ENCODE results near the gene MEX3A. TPM values are rescaled to one million over a fixed set of nuclear protein-coding genes. Genes with fewer than 3 reads are reported as not detected.

The MEX3A gene
- total and polyA plus RNA-seq, 2 donors (not counting 3 experiments of a cell fraction or from before 2014, with no cell fraction given) = 20.2 to 23.6 TPM

- H3K4me1 ChIP-seq (ENCODE audit: control insufficient read depth, extremely low read depth, insufficient read depth, low read length) = peaks cover 57% of the 10 kb centered on the region
- POLR2A ChIA-PET = interaction anchor here (1.0 to 2.2 kb wide), 2 partner anchors 10 to 26 kb away, joined by 3 to 17 read pairs; partner anchors contain the start of gene LMNA
- dilution Hi-C loops (cut with MboI; ENCODE audit: extremely low pct_ligation_motif_present, low sequenced_read_pairs) = no loop called here
- H3K9me3 ChIP-seq (replicated peaks; ENCODE audit: control insufficient read depth, insufficient read depth, low read length) = no peaks in the 10 kb centered on the region
- no peaks in the 10 kb centered on the region for H4K20me1 ChIP-seq (replicated peaks; ENCODE audit: control insufficient read depth, extremely low read depth, insufficient read depth, low read length)
- H2AFZ ChIP-seq (ENCODE audit: low read depth, low read length) = no peak overlapping the region
- peak overlapping the region; percentile 88 for H3K9ac ChIP-seq (replicated peaks; ENCODE audit: extremely low read depth, insufficient read depth, low read length)
- no peak for TF ChIP-seq MAX (IDR thresholded peaks at IDR 0.05; ENCODE audit: insufficient read depth, insufficient read length)
- TF ChIP-seq POLR2AphosphoS5 (IDR thresholded peaks at IDR 0.05; ENCODE audit: insufficient read depth, low read depth, low read length) = no peak
- no peak for TF ChIP-seq POLR2A (IDR thresholded peaks at IDR 0.05; ENCODE audit: low read depth, low read length)
- CTCF ChIA-PET = interaction anchor here (11.8 to 21.0 kb wide), 2 partner anchors 13 to 27 kb away, joined by 283 to 627 read pairs; partner anchors contain the start of gene LMNA
- H3K79me2 ChIP-seq (ENCODE audit: control insufficient read depth, insufficient read depth, low read length) = no peaks in the 10 kb centered on the region
- BruUV-seq (replicated peaks) = no TSS peak
- H3K27ac ChIP-seq (ENCODE audit: insufficient read depth, low read depth, low read length) = peak overlapping the region; percentile 97
- intact Hi-C loops (cut with micrococcal nuclease) = loop anchor here (5.0 kb wide), 1 partner anchor 108 kb away; the partner anchor contains the start of gene PMF1
- H3K36me3 ChIP-seq (ENCODE audit: control insufficient read depth in 2 of 2, extremely low read depth in 1 of 2, insufficient read depth in 2 of 2, low read length in 2 of 2) = no peaks in the 10 kb centered on the region
- no peaks in the 10 kb centered on the region for H3K9me1 ChIP-seq (replicated peaks; ENCODE audit: control insufficient read depth, extremely low read depth, insufficient read depth, low read length)
- FAIRE-seq (peak; percentile 92), DNase-seq (ENCODE audit: low read depth, low spot score) (peak; percentile 91)
- no peaks in the 10 kb centered on the region for H3K27me3 ChIP-seq (ENCODE audit: control insufficient read depth in 2 of 2, insufficient read depth in 2 of 2, low read length in 2 of 2)
- H3K4me3 ChIP-seq (replicated peaks in 1 of 3; ENCODE audit: insufficient read depth in 1 of 3, low read depth in 1 of 3, low read length in 3 of 3) = no peak overlapping the region
- peak overlapping the region; percentile 23 for H3K4me2 ChIP-seq (ENCODE audit: insufficient read depth, low read length)
Observed at GRCh38 chr1:156104065-156104810, 22.0 kb upstream of the MEX3A start.

GRCh38 chr1:156103521-156103947 is 21.3 kb upstream of the MEX3A start:
- TF ChIP-seq JUN (IDR thresholded peaks at IDR 0.05; ENCODE audit: borderline replicate concordance, insufficient read depth, insufficient read length, low read depth) (peak; percentile 43), FOS (IDR thresholded peaks at IDR 0.05; ENCODE audit: borderline replicate concordance, insufficient read depth, low read length) (no peak)
- Histone ChIP-seq H4K20me1 (replicated peaks; ENCODE audit: control insufficient read depth, extremely low read depth, insufficient read depth, low read length) (no peaks in the 10 kb centered on the region), H3K4me1 (ENCODE audit: control insufficient read depth, extremely low read depth, insufficient read depth, low read length) (peaks cover 57% of the 10 kb centered on the region), H3K79me2 (ENCODE audit: control insufficient read depth, insufficient read depth, low read length) (no peaks in the 10 kb centered on the region), H3K27me3 (ENCODE audit: control insufficient read depth in 2 of 2, insufficient read depth in 2 of 2, low read length in 2 of 2) (no peaks in the 10 kb centered on the region), H3K4me3 (replicated peaks in 1 of 3; ENCODE audit: insufficient read depth in 1 of 3, low read depth in 1 of 3, low read length in 3 of 3) (no peak overlapping the region), H3K9ac (replicated peaks; ENCODE audit: extremely low read depth, insufficient read depth, low read length) (peak overlapping the region; percentile 88), H3K27ac (ENCODE audit: insufficient read depth, low read depth, low read length) (peak overlapping the region; percentile 97), H3K9me1 (replicated peaks; ENCODE audit: control insufficient read depth, extremely low read depth, insufficient read depth, low read length) (no peaks in the 10 kb centered on the region), H3K4me2 (ENCODE audit: insufficient read depth, low read length) (peak overlapping the region; percentile 23), H2AFZ (ENCODE audit: low read depth, low read length) (peak overlapping the region; percentile 6), H3K9me3 (replicated peaks; ENCODE audit: control insufficient read depth, insufficient read depth, low read length) (no peaks in the 10 kb centered on the region), H3K36me3 (ENCODE audit: control insufficient read depth in 2 of 2, extremely low read depth in 1 of 2, insufficient read depth in 2 of 2, low read length in 2 of 2) (no peaks in the 10 kb centered on the region)
- dilution Hi-C loops (cut with MboI; ENCODE audit: extremely low pct_ligation_motif_present, low sequenced_read_pairs) = no loop called here
- FAIRE-seq (no peak), DNase-seq (ENCODE audit: low read depth, low spot score) (peak; percentile 73)
- intact Hi-C loops (cut with micrococcal nuclease) = loop anchor here (5.0 kb wide), 1 partner anchor 109 kb away; the partner anchor contains the start of gene PMF1
- CTCF ChIA-PET = interaction anchor here (1.1 to 21.0 kb wide), 3 partner anchors 14 to 165 kb away, joined by 3 to 627 read pairs (median 283); partner anchors contain the start of gene LMNA
- BruUV-seq (replicated peaks) = no TSS peak
- POLR2A ChIA-PET = interaction anchor here (1.0 to 2.2 kb wide), 2 partner anchors 11 to 26 kb away, joined by 3 to 17 read pairs; partner anchors contain the start of gene LMNA

All from endothelial cell of umbilical vein (primary cell).